ENCODE results near the gene HPSE2. TPM values are rescaled to one million over a fixed set of nuclear protein-coding genes. Genes with fewer than 3 reads are reported as not detected.

The HPSE2 gene
- total RNA-seq, 6 experiments from 2014 or later: 0.05 to 0.09 TPM; not detected in 4

DNA sequence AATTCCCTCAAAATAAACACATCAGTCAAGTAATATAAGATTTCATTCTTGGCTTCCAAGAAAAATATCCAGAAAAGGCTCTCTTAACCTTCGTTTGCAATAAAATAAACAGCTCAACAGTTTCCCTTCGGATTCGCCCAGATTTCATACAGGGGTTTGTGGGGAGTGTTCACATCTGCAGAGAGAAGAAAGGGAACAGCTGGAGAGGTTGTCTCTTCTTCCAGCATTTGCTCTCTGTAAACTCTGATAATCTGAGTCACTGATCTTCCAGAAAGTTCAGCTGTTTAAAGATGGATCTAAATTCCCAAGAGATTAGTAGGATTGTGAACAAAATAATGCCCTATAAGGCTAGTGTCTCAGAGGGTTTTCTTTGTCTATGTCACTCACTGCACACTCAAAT, 277.9 kb downstream of the HPSE2 start:
- peak overlapping the region; percentile 17; the same call in 1 of the 2 replicates for H3K4me3 Mint-ChIP-seq
- H3K27ac Mint-ChIP-seq: peak overlapping the region; percentile 39; the same call in 1 of the 2 replicates
- peak; percentile 32 for DNase-seq
- no peaks in the 10 kb centered on the region; the same call in 1 of the 2 replicates for H3K9me3 Mint-ChIP-seq
- no peaks in the 10 kb centered on the region; the same call in none of the 2 replicates for H3K27me3 Mint-ChIP-seq (ENCODE audit: insufficient read depth)
- H3K36me3 Mint-ChIP-seq (ENCODE audit: low read depth): no peaks in the 10 kb centered on the region
- peaks cover 29% of the 10 kb centered on the region; the same call in 1 of the 2 replicates for H3K4me1 Mint-ChIP-seq (ENCODE audit: low read depth)
- TF ChIP-seq, protein P1, sequence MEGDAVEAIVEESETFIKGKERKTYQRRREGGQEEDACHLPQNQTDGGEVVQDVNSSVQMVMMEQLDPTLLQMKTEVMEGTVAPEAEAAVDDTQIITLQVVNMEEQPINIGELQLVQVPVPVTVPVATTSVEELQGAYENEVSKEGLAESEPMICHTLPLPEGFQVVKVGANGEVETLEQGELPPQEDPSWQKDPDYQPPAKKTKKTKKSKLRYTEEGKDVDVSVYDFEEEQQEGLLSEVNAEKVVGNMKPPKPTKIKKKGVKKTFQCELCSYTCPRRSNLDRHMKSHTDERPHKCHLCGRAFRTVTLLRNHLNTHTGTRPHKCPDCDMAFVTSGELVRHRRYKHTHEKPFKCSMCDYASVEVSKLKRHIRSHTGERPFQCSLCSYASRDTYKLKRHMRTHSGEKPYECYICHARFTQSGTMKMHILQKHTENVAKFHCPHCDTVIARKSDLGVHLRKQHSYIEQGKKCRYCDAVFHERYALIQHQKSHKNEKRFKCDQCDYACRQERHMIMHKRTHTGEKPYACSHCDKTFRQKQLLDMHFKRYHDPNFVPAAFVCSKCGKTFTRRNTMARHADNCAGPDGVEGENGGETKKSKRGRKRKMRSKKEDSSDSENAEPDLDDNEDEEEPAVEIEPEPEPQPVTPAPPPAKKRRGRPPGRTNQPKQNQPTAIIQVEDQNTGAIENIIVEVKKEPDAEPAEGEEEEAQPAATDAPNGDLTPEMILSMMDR (IDR thresholded peaks at IDR 0.05): no peak

DNA sequence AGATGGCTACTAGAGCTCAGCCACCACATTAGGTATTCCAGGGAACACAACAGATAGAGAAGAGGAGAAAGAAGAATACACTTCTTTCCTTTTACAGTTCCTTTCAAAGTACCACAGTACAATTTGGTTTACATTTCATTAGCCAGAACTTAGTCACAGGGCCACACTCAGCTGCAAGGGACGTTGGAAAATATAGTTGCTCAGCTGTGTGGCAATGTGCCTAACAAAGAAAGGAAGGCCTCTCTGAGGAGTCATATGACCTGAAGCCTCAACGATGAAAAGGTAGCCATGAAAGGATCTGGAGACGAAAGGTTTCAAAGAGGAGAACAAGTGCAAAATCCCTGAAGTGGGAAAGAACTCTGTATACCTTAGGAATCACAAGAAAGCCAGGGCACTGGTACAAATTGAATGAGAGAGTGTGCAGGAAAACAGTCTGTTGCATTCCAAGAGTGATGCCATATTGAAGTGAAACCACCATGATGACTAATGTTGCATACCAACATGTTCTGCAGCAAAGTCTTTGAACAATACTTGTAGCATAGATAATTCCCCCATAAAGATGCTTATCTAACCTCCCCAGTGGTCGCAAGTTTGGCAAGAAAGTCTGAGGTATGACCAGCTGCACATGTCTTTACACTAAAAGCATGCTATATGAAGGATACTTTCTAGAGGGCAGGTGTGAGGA, 278.9 kb downstream of the HPSE2 start:
- Mint-ChIP-seq H3K27ac (peak overlapping the region; percentile 71; the same call in 1 of the 2 replicates), H3K36me3 (ENCODE audit: low read depth) (no peaks in the 10 kb centered on the region), H3K9me3 (peaks cover 3% of the 10 kb centered on the region; the same call in 1 of the 2 replicates), H3K4me1 (ENCODE audit: low read depth) (peaks cover 29% of the 10 kb centered on the region; the same call in 1 of the 2 replicates), H3K27me3 (ENCODE audit: insufficient read depth) (no peaks in the 10 kb centered on the region; the same call in none of the 2 replicates), H3K4me3 (peak overlapping the region; percentile 33; the same call in 1 of the 2 replicates)
- TF ChIP-seq, protein P1 (IDR thresholded peaks at IDR 0.05): no peak
- peak; percentile 80 for DNase-seq

DNA sequence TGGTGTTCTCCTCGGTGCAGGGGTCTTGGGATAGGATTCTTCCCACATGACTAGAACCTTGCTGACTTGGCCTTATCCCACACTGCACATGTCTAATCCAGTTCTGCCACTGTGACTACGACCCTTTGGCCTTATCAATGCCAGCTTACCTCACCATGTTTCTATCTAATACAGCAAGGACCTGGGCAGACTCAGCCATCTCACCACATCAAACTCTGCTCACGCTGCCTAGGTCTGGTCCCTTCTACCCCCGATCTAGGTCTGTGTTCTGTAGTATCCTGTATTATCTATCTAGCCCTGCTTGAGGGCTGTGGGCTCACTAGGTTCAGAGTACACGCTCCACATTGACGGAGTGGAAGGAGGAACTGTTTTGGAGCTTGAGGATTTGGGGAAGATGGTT, 282.4 kb downstream of the HPSE2 start:
- Mint-ChIP-seq H3K9me3 (peaks cover 3% of the 10 kb centered on the region; the same call in 1 of the 2 replicates), H3K27ac (no peak overlapping the region), H3K27me3 (ENCODE audit: insufficient read depth) (peaks cover 3% of the 10 kb centered on the region; the same call in 1 of the 2 replicates), H3K36me3 (ENCODE audit: low read depth) (no peaks in the 10 kb centered on the region), H3K4me3 (no peak overlapping the region), H3K4me1 (ENCODE audit: low read depth) (peaks cover 28% of the 10 kb centered on the region; the same call in 1 of the 2 replicates)
- DNase-seq: no peak
- TF ChIP-seq, protein P1 (IDR thresholded peaks at IDR 0.05): no peak

DNA sequence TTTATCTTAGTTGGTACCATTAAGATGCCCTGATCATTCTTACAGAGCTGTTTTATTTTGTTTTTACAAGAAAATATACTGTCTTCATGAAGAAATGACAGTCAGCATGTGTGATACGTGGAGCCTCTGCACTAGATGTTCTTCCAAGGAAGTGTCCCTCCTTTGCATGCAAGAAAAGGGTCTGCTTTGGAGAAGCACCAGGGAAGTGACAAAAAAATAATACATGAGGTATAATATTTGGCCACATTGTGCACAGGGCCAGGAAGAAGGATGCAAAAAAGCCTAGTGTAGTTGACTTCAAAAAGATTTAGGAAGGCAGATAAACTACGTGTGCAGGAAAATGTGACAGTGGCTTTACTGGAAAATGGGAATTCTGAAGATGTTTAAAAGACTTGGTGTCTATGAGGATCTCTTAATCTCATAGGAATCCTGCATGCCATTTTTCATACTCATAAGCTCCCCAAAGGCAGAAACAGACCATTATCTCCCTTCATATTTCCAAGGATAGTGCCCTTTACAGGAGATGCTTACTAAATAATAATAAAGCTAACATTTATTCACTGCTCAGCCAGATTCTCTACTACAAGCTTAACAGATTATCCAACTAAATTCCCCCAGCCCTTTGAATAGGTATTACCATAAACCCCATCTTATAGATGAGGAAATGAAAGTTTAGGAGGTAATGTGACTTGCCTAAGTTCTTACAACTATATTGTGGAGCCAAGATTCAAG, 284.2 kb downstream of the HPSE2 start:
- H3K27ac Mint-ChIP-seq: no peak overlapping the region
- TF ChIP-seq, protein P1 (IDR thresholded peaks at IDR 0.05): no peak
- no peak overlapping the region for H3K4me3 Mint-ChIP-seq
- H3K4me1 Mint-ChIP-seq (ENCODE audit: low read depth): peaks cover 10% of the 10 kb centered on the region; the same call in 1 of the 2 replicates
- peaks cover 3% of the 10 kb centered on the region for H3K27me3 Mint-ChIP-seq (ENCODE audit: insufficient read depth)
- DNase-seq: no peak
- H3K9me3 Mint-ChIP-seq: peaks cover 10% of the 10 kb centered on the region
- no peaks in the 10 kb centered on the region for H3K36me3 Mint-ChIP-seq (ENCODE audit: low read depth)

DNA sequence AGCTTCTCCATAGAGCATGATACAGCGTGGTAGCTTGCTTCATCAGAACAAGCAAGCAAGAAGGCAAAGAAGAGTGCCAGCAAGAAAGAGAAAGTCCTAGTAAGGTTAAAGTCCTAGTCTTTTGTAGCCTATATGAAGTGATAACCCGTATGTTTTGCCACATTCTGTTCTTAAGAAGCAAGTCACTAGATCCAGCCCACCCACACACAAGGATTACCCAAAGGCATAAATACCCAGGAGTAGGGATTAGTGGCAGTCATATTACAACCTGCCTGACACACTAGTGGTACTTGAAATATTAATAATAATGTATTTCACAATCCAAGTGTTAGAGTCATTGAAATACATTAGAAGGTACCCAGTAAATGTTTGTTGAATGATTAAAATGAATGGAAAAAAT, 285.5 kb downstream of the HPSE2 start:
- Mint-ChIP-seq H3K27ac (no peak overlapping the region), H3K27me3 (ENCODE audit: insufficient read depth) (peaks cover 3% of the 10 kb centered on the region), H3K4me3 (no peak overlapping the region), H3K36me3 (ENCODE audit: low read depth) (no peaks in the 10 kb centered on the region), H3K4me1 (ENCODE audit: low read depth) (no peaks in the 10 kb centered on the region; the same call in 1 of the 2 replicates), H3K9me3 (peaks cover 10% of the 10 kb centered on the region)
- TF ChIP-seq, protein P1 (IDR thresholded peaks at IDR 0.05): no peak
- DNase-seq: no peak
